K562 (cell line): ENCODE results near the gene FCRL6. TPM values are rescaled to one million over a fixed set of nuclear protein-coding genes. Genes with fewer than 3 reads are reported as not detected.

ENCODE experiments used
- BRCA1 ChIP-seq, 2 experiments: fragments of 450-650 bp in 1 of 2; sonication (generic) in 1 of 2; formaldehyde crosslinking in 1 of 2; IDR thresholded peaks; 2 replicates each; pipeline versions ENCODE4 v1.5.0 to v1.6.1; 2017 to 2020; ENCODE audit warnings: mild to moderate bottlenecking in 1 of 2, missing genetic modification reagents in 1 of 2
- CAMTA2 ChIP-seq: fragments of 250-450 bp; sonication (Bioruptor Pico); conservative IDR thresholded peaks from 2 replicates; pipeline ENCODE4 v1.5.1; 2022
- CEBPB ChIP-seq: fragments of 450-650 bp; IDR thresholded peaks from 2 replicates; pipeline ENCODE4 v1.6.1; 2016; ENCODE audit warnings: missing genetic modification characterization, missing compliant biosample characterization
- GATA2 ChIP-seq: sonication (generic); formaldehyde crosslinking; IDR thresholded peaks from 2 replicates; pipeline ENCODE4 v1.4.0; 2020; ENCODE audit warnings: mild to moderate bottlenecking, missing genetic modification reagents
- HNRNPL ChIP-seq: fragments of 200-400 bp; formaldehyde crosslinking; IDR thresholded peaks from 2 replicates; pipeline ENCODE4 v1.6.1; 2017; ENCODE audit warnings: low read depth, mild to moderate bottlenecking, low read length
- HNRNPUL1 ChIP-seq: fragments of 200-400 bp; formaldehyde crosslinking; IDR thresholded peaks from 2 replicates; pipeline ENCODE4 v1.6.1; 2017; ENCODE audit warnings: low read length
- LARP7 ChIP-seq: fragments of 450-650 bp; IDR thresholded peaks from 2 replicates; pipeline ENCODE4 v1.6.1; 2016
- POLR2B ChIP-seq: fragments of 450-650 bp; IDR thresholded peaks from 2 replicates; pipeline ENCODE4 v1.6.1; 2018; ENCODE audit warnings: low read depth; ENCODE audit not compliant: partially characterized antibody
- PURB ChIP-seq: sonication (generic); formaldehyde crosslinking; IDR thresholded peaks from 2 replicates; pipeline ENCODE4 v1.9.0; 2021; ENCODE audit warnings: low read depth, mild to moderate bottlenecking, missing genetic modification reagents
- RBM34 ChIP-seq: fragments of 200-400 bp; formaldehyde crosslinking; IDR thresholded peaks from 2 replicates; pipeline ENCODE4 v1.6.1; 2018; ENCODE audit warnings: low read length, borderline replicate concordance; ENCODE audit not compliant: insufficient read depth
- TCF3 ChIP-seq: sonication (generic); formaldehyde crosslinking; IDR thresholded peaks from 2 replicates; pipeline ENCODE4 v1.4.0; 2020; ENCODE audit warnings: mild to moderate bottlenecking, missing genetic modification reagents
- XRCC3 ChIP-seq: fragments of 450-650 bp; IDR thresholded peaks from 2 replicates; pipeline ENCODE4 v1.6.1; 2017; ENCODE audit warnings: mild to moderate bottlenecking, moderate library complexity
- ZEB2 ChIP-seq: fragments of 450-650 bp; IDR thresholded peaks from 2 replicates; pipeline ENCODE4 v1.6.1; 2016
- ZNF583 ChIP-seq: fragments of 250-450 bp; sonication (Bioruptor Pico); IDR thresholded peaks from 2 replicates; pipeline ENCODE4 v1.4.0; 2020
- ZNF766 ChIP-seq: fragments of 200-800 bp; sonication (Bioruptor generic); conservative IDR thresholded peaks from 2 replicates; pipeline ENCODE4 v1.6.1; 2016; ENCODE audit warnings: missing genetic modification characterization, missing compliant biosample characterization
- polyA plus RNA-seq, 8 experiments: library from polyadenylated mRNA; depleted of rRNA in 4 of 8; stranded (reverse) in 5 of 8; unstranded in 3 of 8; fragments of >200 nt; fragmentation: Nextera tagmentation in 2 of 8; fragmentation: Illumina TruSeq in 1 of 8; extraction: Ambion mirVana in 2 of 8; extraction: Trizol in 1 of 8; gene quantifications; 2 replicates each; pipeline versions ENCODE4 v1.2.1 to v1.2.3, GENCODE V29; 2011 to 2014; ENCODE audit warnings: inconsistent platforms in 1 of 8, missing spikeins in 1 of 8
- total RNA-seq, 7 experiments: library from RNA; depleted of rRNA in 6 of 7; stranded (reverse); fragments of >200 nt in 6 of 7; fragmentation: Illumina TruSeq in 2 of 7; extraction: Trizol in 2 of 7; gene quantifications; 2 replicates each; pipeline versions ENCODE4 v1.2.1 to v1.2.3, GENCODE V29; 2011 to 2021; ENCODE audit warnings: low replicate concordance in 1 of 7
- TF ChIP-seq, protein P1 (sequence below): fragments of 250-450 bp; sonication (Bioruptor Pico); IDR thresholded peaks from 2 replicates; pipeline ENCODE4 v1.5.0; 2021; ENCODE audit warnings: mild to moderate bottlenecking, moderate library complexity
- TF ChIP-seq, protein P2 (sequence below), 2 experiments: fragments of 450-650 bp; IDR thresholded peaks; 2 replicates each; pipeline ENCODE4 v1.6.1; 2018; ENCODE audit warnings: mild to moderate bottlenecking in 2 of 2, low read depth in 1 of 2; ENCODE audit not compliant: partially characterized antibody in 2 of 2
- TF ChIP-seq, protein P3 (sequence below): sonication (generic); formaldehyde crosslinking; IDR thresholded peaks from 2 replicates; pipeline ENCODE4 v1.9.0; 2022; ENCODE audit warnings: mild to moderate bottlenecking, missing genetic modification reagents
- TF ChIP-seq, protein P4 (sequence below): fragments of 250-450 bp; sonication (Bioruptor Pico); IDR thresholded peaks from 2 replicates; pipeline ENCODE4 v1.8.0; 2021; ENCODE audit warnings: borderline replicate concordance, mild to moderate bottlenecking, moderate library complexity; ENCODE audit not compliant: poor library complexity, severe bottlenecking

Gene FCRL6
- total and polyA plus RNA-seq, 9 of the 15 experiments (the other 6 are each of a cell fraction or from before 2014, with no cell fraction given): not detected

DNA sequence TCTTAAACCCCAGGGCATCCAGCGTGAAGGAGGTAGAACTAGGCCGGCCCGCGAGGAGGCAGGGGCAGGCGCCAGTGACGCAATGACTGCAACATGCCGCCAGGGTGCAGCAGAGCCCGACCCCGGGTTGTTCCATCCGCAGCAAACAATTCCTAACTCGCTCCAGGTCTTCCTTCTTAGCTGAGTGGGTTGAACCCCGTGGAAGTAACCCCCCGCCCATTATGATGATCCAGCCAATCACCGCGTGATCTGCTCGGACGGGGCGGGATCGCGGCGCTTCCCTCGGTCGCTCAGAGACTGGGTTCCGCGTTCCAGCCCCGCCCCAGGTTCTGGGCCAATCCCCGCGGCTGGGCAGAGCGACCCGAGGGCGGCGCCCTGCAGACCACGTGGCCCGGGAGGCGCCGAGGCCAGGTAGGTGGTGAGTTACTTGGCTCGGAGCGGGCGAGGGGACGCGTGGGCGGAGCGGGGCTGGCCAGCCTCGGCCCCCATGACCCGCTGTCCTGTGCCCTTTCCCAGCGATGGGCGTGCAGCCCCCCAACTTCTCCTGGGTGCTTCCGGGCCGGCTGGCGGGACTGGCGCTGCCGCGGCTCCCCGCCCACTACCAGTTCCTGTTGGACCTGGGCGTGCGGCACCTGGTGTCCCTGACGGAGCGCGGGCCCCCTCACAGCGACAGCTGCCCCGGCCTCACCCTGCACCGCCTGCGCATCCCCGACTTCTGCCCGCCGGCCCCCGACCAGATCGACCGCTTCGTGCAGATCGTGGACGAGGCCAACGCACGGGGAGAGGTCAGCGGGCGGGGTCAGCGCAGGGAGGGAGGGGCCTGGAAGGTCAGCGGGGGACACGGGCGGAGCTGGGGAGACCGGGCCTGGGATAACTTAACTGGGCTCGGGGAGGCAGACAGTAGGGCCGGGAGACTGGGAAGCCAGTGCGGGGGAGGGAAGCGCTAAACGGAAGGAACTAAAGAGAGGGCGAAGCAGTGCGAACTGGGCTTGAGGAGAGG, 21.3 kb upstream of the FCRL6 start, which contains the start of gene DUSP23 (continued):
- TF ChIP-seq, protein P1, sequence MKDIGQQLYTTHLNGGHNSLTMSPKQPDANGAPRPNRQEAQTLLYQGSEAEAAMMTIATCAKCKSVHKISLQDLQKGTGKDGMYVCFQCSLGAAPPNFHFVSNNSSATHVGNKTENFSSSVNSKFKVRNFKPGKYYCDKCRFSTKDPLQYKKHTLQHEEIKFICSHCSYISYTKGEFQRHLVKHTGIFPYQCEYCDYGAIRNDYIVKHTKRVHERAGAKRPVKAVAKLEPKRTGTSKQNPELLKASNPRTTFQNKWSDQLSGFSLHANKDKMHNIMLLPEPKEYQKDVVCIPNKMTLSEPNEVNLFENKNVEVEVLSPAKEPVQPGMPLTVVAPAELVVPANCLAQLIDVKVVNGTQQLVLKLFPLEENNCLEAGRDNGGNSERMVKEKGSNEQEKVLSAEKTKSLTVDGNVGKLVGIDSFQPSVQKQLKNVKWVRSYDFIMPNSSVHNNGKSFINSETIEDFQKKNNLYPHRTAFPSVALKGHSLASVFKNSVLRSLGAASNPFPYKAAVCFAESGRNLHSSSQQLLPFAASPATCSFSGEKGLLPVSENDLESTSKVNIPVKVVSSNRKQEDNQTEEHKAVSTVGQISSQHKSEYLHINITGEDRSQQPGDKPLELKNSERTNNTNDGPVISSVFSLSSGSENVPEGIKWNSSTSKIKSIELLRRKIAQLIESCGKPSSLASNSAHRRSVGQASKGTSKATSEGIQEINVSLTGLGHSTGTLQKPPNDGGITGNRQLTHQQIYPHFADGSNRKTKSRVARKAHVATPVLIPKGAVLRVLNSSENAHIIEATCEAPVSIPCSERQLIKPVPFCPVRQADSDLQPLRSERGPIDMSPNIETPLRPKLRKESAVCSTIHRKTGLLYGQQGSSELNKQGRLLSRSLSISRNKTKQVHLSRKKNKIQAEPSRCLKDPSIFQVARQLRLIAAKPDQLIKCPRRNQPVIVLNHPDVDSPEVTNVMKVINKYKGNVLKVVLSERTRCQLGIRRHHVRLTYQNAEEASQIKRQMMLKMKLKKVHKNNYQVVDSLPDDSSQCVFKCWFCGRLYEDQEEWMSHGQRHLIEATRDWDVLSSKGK (CRISPR knock-in tag): no peak
- TF ChIP-seq ZNF583 (CRISPR knock-in tag) (no peak), BRCA1 (IDR thresholded peaks at IDR 0.05) (no peak), BRCA1 (CRISPR knock-in tag; IDR thresholded peaks at IDR 0.05) (no peak), CEBPB (tag) (peak; percentile 89), HNRNPUL1 (no peak), ZNF766 (0 out of 2 replicates have a peak, but pooled peaks have one; percentile 20), ZEB2 (no peak), LARP7 (no peak), PURB (no peak), HNRNPL (0 out of 2 replicates have a peak, but pooled peaks have one; percentile 57), CAMTA2 (CRISPR knock-in tag) (no peak), POLR2B (no peak), TCF3 (no peak), RBM34 (no peak), XRCC3 (no peak), GATA2 (no peak)
- TF ChIP-seq, protein P2, sequence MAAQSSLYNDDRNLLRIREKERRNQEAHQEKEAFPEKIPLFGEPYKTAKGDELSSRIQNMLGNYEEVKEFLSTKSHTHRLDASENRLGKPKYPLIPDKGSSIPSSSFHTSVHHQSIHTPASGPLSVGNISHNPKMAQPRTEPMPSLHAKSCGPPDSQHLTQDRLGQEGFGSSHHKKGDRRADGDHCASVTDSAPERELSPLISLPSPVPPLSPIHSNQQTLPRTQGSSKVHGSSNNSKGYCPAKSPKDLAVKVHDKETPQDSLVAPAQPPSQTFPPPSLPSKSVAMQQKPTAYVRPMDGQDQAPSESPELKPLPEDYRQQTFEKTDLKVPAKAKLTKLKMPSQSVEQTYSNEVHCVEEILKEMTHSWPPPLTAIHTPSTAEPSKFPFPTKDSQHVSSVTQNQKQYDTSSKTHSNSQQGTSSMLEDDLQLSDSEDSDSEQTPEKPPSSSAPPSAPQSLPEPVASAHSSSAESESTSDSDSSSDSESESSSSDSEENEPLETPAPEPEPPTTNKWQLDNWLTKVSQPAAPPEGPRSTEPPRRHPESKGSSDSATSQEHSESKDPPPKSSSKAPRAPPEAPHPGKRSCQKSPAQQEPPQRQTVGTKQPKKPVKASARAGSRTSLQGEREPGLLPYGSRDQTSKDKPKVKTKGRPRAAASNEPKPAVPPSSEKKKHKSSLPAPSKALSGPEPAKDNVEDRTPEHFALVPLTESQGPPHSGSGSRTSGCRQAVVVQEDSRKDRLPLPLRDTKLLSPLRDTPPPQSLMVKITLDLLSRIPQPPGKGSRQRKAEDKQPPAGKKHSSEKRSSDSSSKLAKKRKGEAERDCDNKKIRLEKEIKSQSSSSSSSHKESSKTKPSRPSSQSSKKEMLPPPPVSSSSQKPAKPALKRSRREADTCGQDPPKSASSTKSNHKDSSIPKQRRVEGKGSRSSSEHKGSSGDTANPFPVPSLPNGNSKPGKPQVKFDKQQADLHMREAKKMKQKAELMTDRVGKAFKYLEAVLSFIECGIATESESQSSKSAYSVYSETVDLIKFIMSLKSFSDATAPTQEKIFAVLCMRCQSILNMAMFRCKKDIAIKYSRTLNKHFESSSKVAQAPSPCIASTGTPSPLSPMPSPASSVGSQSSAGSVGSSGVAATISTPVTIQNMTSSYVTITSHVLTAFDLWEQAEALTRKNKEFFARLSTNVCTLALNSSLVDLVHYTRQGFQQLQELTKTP (IDR thresholded peaks at IDR 0.05; ENCODE audit: low read depth in 1 of 2, partially characterized antibody in 2 of 2): no peak
- TF ChIP-seq, protein P3, sequence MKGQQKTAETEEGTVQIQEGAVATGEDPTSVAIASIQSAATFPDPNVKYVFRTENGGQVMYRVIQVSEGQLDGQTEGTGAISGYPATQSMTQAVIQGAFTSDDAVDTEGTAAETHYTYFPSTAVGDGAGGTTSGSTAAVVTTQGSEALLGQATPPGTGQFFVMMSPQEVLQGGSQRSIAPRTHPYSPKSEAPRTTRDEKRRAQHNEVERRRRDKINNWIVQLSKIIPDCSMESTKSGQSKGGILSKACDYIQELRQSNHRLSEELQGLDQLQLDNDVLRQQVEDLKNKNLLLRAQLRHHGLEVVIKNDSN (CRISPR knock-in tag): peak; percentile 97
- TF ChIP-seq, protein P4, sequence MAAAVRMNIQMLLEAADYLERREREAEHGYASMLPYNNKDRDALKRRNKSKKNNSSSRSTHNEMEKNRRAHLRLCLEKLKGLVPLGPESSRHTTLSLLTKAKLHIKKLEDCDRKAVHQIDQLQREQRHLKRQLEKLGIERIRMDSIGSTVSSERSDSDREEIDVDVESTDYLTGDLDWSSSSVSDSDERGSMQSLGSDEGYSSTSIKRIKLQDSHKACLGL (CRISPR knock-in tag): peak; percentile 83
